Epithelial cell of proximal tubule (primary cell): Measurements from ENCODE around the gene UCP2. TPM values are rescaled to one million over a fixed set of nuclear protein-coding genes. Genes with fewer than 3 reads are reported as not detected.
A peak's percentile ranks its signal among the peaks of the same experiment; 100 is the strongest.

Experiments
- DNase-seq: peaks from one replicate; pipeline ENCODE4 v3.0.0-alpha.2; 2011; ENCODE audit warnings: low read depth
- H3K4me3 ChIP-seq: 2 replicates; pipeline ENCODE4 v1.5.1; 2011; ENCODE audit warnings: low read depth, mild to moderate bottlenecking, low read length
- total RNA-seq: library from RNA; depleted of rRNA; stranded (reverse); fragments of >200 nt; gene quantifications from 2 replicates; pipeline ENCODE4 v1.2.3, GENCODE V29; 2015
- TF ChIP-seq, protein P1 (sequence below): conservative IDR thresholded peaks from 2 replicates; pipeline ENCODE4 v1.5.1; 2012; ENCODE audit warnings: low read depth, mild to moderate bottlenecking, low read length

Gene UCP2
- total RNA-seq, 1 donor from 2014 or later: 86.2 TPM

- H3K4me3 ChIP-seq: no peak overlapping the region
- no peak for DNase-seq
- TF ChIP-seq, protein P1, sequence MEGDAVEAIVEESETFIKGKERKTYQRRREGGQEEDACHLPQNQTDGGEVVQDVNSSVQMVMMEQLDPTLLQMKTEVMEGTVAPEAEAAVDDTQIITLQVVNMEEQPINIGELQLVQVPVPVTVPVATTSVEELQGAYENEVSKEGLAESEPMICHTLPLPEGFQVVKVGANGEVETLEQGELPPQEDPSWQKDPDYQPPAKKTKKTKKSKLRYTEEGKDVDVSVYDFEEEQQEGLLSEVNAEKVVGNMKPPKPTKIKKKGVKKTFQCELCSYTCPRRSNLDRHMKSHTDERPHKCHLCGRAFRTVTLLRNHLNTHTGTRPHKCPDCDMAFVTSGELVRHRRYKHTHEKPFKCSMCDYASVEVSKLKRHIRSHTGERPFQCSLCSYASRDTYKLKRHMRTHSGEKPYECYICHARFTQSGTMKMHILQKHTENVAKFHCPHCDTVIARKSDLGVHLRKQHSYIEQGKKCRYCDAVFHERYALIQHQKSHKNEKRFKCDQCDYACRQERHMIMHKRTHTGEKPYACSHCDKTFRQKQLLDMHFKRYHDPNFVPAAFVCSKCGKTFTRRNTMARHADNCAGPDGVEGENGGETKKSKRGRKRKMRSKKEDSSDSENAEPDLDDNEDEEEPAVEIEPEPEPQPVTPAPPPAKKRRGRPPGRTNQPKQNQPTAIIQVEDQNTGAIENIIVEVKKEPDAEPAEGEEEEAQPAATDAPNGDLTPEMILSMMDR: no peak
Measured at GRCh38 chr11:74021998-74022397, 39.4 kb upstream of the UCP2 start.

GRCh38 chr11:74020539-74020938, 37.9 kb upstream of the UCP2 start:
- no peak for DNase-seq
- no peak overlapping the region for H3K4me3 ChIP-seq
- TF ChIP-seq, protein P1: no peak

GRCh38 chr11:74019860-74020259, 37.2 kb upstream of the UCP2 start:
- no peak overlapping the region for H3K4me3 ChIP-seq
- TF ChIP-seq, protein P1: no peak
- DNase-seq: no peak

- TF ChIP-seq, protein P1: no peak
- H3K4me3 ChIP-seq: no peak overlapping the region
- DNase-seq: no peak
Measured at GRCh38 chr11:74019104-74019738, 36.6 kb upstream of the UCP2 start.

DNA sequence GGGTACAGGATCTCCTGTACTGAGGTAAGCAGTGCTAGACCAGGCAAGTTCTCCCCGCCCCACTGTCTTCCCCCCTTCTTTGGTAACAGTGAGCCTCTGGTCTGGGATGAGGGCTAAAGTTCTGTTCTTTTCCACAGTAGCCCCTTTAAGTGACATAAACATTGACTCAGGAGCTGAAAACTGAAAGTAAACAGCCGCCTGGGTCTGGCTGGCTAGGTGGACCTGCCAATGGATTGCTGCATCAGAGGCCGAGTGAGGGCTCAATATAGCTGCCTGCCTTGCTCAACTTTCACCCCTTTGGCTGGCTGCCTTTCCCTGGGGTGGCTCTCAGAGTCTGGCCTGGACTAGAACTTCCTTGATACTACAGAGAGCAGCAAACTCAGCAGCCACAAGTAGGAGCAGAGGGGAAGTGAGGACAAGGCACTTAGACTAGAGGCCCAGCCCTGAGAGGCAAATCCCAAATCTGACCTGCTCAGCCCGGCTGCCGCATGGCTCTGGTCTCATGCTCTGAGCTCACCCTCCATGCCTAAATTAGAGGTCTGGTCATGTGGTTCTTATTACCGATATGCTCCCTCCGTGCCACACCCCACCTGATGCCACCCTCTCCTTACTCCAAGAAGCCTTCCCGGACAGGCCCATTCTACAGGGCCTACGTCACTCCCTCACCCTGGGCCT, 35.8 kb upstream of the UCP2 start:
- TF ChIP-seq, protein P1: no peak
- DNase-seq: peak; percentile 45
- H3K4me3 ChIP-seq: no peak overlapping the region

- DNase-seq: no peak
- TF ChIP-seq, protein P1: no peak
- no peak overlapping the region for H3K4me3 ChIP-seq
Measured at GRCh38 chr11:74017631-74018030, 35.0 kb upstream of the UCP2 start.
